GM23338 (cell line): ENCODE measurements around the gene TPCN2. TPM values are rescaled to one million over a fixed set of nuclear protein-coding genes. Genes with fewer than 3 reads are reported as not detected.

Experiments
- ATAC-seq: fragments of 200-7000 bp; cut with Tn5 transposase; 3 replicates; pipeline ENCODE4 v1.9.1; 2020
- DNase-seq: peaks from one replicate; pipeline ENCODE4 v3.0.0-alpha.2; 2015; ENCODE audit warnings: low spot score
- H2AFZ ChIP-seq: fragments of 200-600 bp; sonication (generic); 2 replicates; pipeline ENCODE4 v1.8.0; 2016; ENCODE audit warnings: antibody characterized with exemption, mild to moderate bottlenecking, moderate library complexity
- H3F3A ChIP-seq: fragments of 200-600 bp; sonication (generic); replicated peaks from 2 replicates; pipeline ENCODE4 v1.8.0; 2017; ENCODE audit warnings: antibody characterized with exemption, mixed run types, low read depth
- H3K27ac ChIP-seq: fragments of 200-600 bp; sonication (generic); 2 replicates; pipeline ENCODE4 v1.6.1; 2016; ENCODE audit warnings: low read depth
- H3K27me3 ChIP-seq: fragments of 200-600 bp; sonication (generic); 2 replicates; pipeline ENCODE4 v1.8.0; 2016; ENCODE audit warnings: mild to moderate bottlenecking, mixed run types, moderate library complexity; ENCODE audit not compliant: insufficient read depth
- H3K36me3 ChIP-seq: fragments of 200-600 bp; sonication (generic); 2 replicates; pipeline ENCODE4 v1.8.0; 2016; ENCODE audit warnings: mild to moderate bottlenecking; ENCODE audit not compliant: insufficient read depth
- H3K4me1 ChIP-seq: fragments of 200-600 bp; sonication (generic); 2 replicates; pipeline ENCODE4 v1.8.0; 2016; ENCODE audit warnings: mild to moderate bottlenecking, moderate library complexity; ENCODE audit not compliant: insufficient read depth
- H3K4me2 ChIP-seq: fragments of 200-600 bp; sonication (generic); 2 replicates; pipeline ENCODE4 v1.7.1; 2017; ENCODE audit warnings: mixed run types
- H3K4me3 ChIP-seq: fragments of 200-600 bp; sonication (generic); 2 replicates; pipeline ENCODE4 v1.6.1; 2016; ENCODE audit warnings: mixed run types
- H3K79me2 ChIP-seq: fragments of 200-600 bp; sonication (generic); replicated peaks from 2 replicates; pipeline ENCODE4 v1.8.0; 2017; ENCODE audit warnings: mild to moderate bottlenecking; ENCODE audit not compliant: insufficient read depth
- H3K9me2 ChIP-seq: fragments of 200-600 bp; sonication (generic); 2 replicates; pipeline ENCODE4 v1.8.0; 2017; ENCODE audit not compliant: insufficient read depth
- H4K20me1 ChIP-seq: fragments of 200-600 bp; sonication (generic); replicated peaks from 2 replicates; pipeline ENCODE4 v1.8.0; 2017; ENCODE audit warnings: mild to moderate bottlenecking; ENCODE audit not compliant: insufficient read depth
- H3K27ac Mint-ChIP-seq: 2 replicates; pipeline ENCODE4 v1.8.0; 2020; ENCODE audit warnings: inconsistent platforms, mild to moderate bottlenecking, moderate library complexity, mixed read lengths
- H3K27me3 Mint-ChIP-seq: 3 replicates; pipeline ENCODE4 v1.8.0; 2022; ENCODE audit warnings: low read depth, mild to moderate bottlenecking, moderate library complexity, mixed read lengths, inconsistent platforms; ENCODE audit not compliant: insufficient read depth, poor library complexity
- H3K36me3 Mint-ChIP-seq: 3 replicates; pipeline ENCODE4 v1.8.0; 2021; ENCODE audit warnings: low read depth, mild to moderate bottlenecking, inconsistent platforms, moderate library complexity, mixed read lengths
- H3K4me1 Mint-ChIP-seq: 3 replicates; pipeline ENCODE4 v1.8.0; 2020; ENCODE audit warnings: mild to moderate bottlenecking, inconsistent platforms, mixed read lengths
- H3K4me3 Mint-ChIP-seq: 3 replicates; pipeline ENCODE4 v1.8.0; 2021; ENCODE audit warnings: moderate library complexity, mild to moderate bottlenecking, inconsistent platforms, mixed read lengths
- H3K9me3 Mint-ChIP-seq: 3 replicates; pipeline ENCODE4 v1.8.0; 2020; ENCODE audit warnings: moderate library complexity, mild to moderate bottlenecking, inconsistent platforms, mixed read lengths
- CREB1 ChIP-seq: fragments of 250-450 bp; sonication (Bioruptor Pico); IDR thresholded peaks from 2 replicates; pipeline ENCODE4 v1.5.0; 2020; ENCODE audit warnings: low read depth, mild to moderate bottlenecking, moderate library complexity
- EZH2 ChIP-seq: fragments of 200-600 bp; sonication (generic); IDR thresholded peaks from one replicate; pipeline ENCODE4 v1.8.0; 2017; ENCODE audit warnings: antibody characterized with exemption, mild to moderate bottlenecking, low read depth; ENCODE audit not compliant: unreplicated experiment
- EZH2phosphoT487 ChIP-seq: fragments of 200-600 bp; sonication (generic); IDR thresholded peaks from one replicate; pipeline ENCODE4 v1.8.1; 2018; ENCODE audit warnings: antibody characterized with exemption; ENCODE audit not compliant: unreplicated experiment
- JUNB ChIP-seq: IDR thresholded peaks from one replicate; pipeline ENCODE4 v1.6.1; 2016; ENCODE audit warnings: antibody characterized with exemption; ENCODE audit not compliant: unreplicated experiment
- NANOG ChIP-seq: IDR thresholded peaks from 2 replicates; pipeline ENCODE4 v1.6.1; 2016; ENCODE audit warnings: antibody characterized with exemption, borderline replicate concordance
- POLR2AphosphoS5 ChIP-seq: IDR thresholded peaks from 2 replicates; pipeline ENCODE4 v1.6.1; 2016; ENCODE audit warnings: antibody characterized with exemption, low read depth
- STAT1 ChIP-seq: IDR thresholded peaks from one replicate; pipeline ENCODE4 v1.6.1; 2016; ENCODE audit warnings: antibody characterized with exemption; ENCODE audit not compliant: unreplicated experiment
- ZNF114 ChIP-seq: fragments of 250-450 bp; sonication (Bioruptor Pico); IDR thresholded peaks from 2 replicates; pipeline ENCODE4 v1.5.0; 2020; ENCODE audit warnings: mild to moderate bottlenecking, moderate library complexity
- ZNF331 ChIP-seq: fragments of 250-450 bp; sonication (Bioruptor Pico); IDR thresholded peaks from 2 replicates; pipeline ENCODE4 v1.5.0; 2020; ENCODE audit warnings: low read depth, mild to moderate bottlenecking, moderate library complexity
- polyA plus RNA-seq: library from polyadenylated mRNA; unstranded; fragments of >200 nt; fragmentation: Nextera tagmentation; extraction: Ambion mirVana; gene quantifications from 2 replicates; pipeline ENCODE4 v1.2.1, GENCODE V29; 2016
- total RNA-seq: library from RNA; depleted of rRNA; stranded (reverse); fragments of >200 nt; shearing (Covaris generic); gene quantifications from 2 replicates; pipeline ENCODE4 v1.2.3, GENCODE V29; 2014
- TF ChIP-seq, protein P1 (sequence below): IDR thresholded peaks from one replicate; pipeline ENCODE4 v1.6.1; 2018; ENCODE audit warnings: antibody characterized with exemption; ENCODE audit not compliant: unreplicated experiment
- TF ChIP-seq, protein P2 (sequence below): fragments of 250-450 bp; sonication (Bioruptor Pico); IDR thresholded peaks from 2 replicates; pipeline ENCODE4 v1.5.0; 2020; ENCODE audit warnings: mild to moderate bottlenecking, moderate library complexity
- TF ChIP-seq, protein P3 (sequence below), 2 experiments: fragments of 200-600 bp in 1 of 2; sonication (generic) in 1 of 2; conservative IDR thresholded peaks; 2 replicates each; pipeline versions ENCODE4 v1.5.1 to v1.6.1; 2016 to 2017; ENCODE audit warnings: antibody characterized with exemption in 2 of 2, low read depth in 2 of 2, mild to moderate bottlenecking in 2 of 2, moderate library complexity in 1 of 2
- TF ChIP-seq, protein P4 (sequence below): IDR thresholded peaks from 2 replicates; pipeline ENCODE4 v1.6.1; 2016; ENCODE audit warnings: antibody characterized with exemption

The TPCN2 gene
- total and polyA plus RNA-seq, 2 experiments from 2014 or later = 5.8 to 14.7 TPM

DNA sequence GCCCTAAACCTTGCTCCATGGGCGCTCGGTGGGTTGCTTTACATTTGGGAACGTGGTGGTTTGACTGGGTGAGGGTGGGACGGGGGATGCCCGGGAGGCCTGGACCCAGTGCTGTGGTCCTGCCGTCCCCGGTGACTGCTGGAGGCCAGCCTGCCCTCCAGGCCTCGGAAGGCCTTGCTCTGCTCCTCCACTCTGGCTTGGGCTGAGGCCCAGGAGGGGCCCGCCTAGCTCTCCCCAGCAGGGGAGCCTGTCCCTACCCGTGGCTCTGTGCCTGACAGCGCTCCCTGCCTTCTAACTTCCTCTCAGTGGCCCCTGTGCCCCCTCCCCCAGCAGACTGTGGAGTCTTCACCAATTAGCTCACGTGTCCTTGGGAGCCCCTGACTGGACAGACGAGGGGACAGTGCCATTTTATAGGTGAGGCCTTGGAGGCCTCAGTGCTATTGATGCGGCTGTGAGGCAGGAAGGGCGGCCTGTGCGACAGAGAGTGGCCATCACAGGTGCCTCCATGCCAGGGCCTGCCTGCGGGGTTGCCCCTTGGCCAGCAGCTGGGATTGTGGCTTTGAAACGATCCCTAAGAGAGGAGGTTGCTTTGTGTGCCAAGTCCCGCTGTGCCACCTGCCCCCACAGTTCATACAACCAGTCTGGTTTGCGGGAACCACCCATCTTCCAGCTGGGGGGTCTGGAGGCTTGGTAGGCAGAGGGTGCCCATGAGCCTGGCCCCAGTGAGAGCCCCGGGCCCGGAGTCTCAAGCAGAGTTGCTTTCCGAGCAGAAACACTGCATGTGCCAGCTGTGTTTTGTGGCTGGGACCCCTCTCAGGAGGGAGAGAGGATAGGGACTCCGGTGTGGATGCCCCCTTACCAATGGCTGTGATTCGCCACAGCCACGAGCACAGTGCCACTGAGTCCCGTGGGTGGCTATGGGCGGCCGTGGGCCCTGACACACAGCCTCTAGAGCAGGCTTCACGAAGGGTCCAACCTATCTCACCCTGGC lies 17.7 kb downstream of the TPCN2 start:
- Mint-ChIP-seq H3K36me3 (peaks cover 12% of the 10 kb centered on the region), H3K27me3 (peaks cover 4% of the 10 kb centered on the region), H3K4me1 (no peaks in the 10 kb centered on the region), H3K4me3 (no peak overlapping the region), H3K27ac (no peak overlapping the region), H3K9me3 (no peaks in the 10 kb centered on the region)
- H3K27me3 ChIP-seq = no peaks in the 10 kb centered on the region
- TF ChIP-seq ZNF114 = no peak
- TF ChIP-seq, protein P1, sequence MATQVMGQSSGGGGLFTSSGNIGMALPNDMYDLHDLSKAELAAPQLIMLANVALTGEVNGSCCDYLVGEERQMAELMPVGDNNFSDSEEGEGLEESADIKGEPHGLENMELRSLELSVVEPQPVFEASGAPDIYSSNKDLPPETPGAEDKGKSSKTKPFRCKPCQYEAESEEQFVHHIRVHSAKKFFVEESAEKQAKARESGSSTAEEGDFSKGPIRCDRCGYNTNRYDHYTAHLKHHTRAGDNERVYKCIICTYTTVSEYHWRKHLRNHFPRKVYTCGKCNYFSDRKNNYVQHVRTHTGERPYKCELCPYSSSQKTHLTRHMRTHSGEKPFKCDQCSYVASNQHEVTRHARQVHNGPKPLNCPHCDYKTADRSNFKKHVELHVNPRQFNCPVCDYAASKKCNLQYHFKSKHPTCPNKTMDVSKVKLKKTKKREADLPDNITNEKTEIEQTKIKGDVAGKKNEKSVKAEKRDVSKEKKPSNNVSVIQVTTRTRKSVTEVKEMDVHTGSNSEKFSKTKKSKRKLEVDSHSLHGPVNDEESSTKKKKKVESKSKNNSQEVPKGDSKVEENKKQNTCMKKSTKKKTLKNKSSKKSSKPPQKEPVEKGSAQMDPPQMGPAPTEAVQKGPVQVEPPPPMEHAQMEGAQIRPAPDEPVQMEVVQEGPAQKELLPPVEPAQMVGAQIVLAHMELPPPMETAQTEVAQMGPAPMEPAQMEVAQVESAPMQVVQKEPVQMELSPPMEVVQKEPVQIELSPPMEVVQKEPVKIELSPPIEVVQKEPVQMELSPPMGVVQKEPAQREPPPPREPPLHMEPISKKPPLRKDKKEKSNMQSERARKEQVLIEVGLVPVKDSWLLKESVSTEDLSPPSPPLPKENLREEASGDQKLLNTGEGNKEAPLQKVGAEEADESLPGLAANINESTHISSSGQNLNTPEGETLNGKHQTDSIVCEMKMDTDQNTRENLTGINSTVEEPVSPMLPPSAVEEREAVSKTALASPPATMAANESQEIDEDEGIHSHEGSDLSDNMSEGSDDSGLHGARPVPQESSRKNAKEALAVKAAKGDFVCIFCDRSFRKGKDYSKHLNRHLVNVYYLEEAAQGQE = no peak
- no peak for TF ChIP-seq JUNB
- TF ChIP-seq, protein P2, sequence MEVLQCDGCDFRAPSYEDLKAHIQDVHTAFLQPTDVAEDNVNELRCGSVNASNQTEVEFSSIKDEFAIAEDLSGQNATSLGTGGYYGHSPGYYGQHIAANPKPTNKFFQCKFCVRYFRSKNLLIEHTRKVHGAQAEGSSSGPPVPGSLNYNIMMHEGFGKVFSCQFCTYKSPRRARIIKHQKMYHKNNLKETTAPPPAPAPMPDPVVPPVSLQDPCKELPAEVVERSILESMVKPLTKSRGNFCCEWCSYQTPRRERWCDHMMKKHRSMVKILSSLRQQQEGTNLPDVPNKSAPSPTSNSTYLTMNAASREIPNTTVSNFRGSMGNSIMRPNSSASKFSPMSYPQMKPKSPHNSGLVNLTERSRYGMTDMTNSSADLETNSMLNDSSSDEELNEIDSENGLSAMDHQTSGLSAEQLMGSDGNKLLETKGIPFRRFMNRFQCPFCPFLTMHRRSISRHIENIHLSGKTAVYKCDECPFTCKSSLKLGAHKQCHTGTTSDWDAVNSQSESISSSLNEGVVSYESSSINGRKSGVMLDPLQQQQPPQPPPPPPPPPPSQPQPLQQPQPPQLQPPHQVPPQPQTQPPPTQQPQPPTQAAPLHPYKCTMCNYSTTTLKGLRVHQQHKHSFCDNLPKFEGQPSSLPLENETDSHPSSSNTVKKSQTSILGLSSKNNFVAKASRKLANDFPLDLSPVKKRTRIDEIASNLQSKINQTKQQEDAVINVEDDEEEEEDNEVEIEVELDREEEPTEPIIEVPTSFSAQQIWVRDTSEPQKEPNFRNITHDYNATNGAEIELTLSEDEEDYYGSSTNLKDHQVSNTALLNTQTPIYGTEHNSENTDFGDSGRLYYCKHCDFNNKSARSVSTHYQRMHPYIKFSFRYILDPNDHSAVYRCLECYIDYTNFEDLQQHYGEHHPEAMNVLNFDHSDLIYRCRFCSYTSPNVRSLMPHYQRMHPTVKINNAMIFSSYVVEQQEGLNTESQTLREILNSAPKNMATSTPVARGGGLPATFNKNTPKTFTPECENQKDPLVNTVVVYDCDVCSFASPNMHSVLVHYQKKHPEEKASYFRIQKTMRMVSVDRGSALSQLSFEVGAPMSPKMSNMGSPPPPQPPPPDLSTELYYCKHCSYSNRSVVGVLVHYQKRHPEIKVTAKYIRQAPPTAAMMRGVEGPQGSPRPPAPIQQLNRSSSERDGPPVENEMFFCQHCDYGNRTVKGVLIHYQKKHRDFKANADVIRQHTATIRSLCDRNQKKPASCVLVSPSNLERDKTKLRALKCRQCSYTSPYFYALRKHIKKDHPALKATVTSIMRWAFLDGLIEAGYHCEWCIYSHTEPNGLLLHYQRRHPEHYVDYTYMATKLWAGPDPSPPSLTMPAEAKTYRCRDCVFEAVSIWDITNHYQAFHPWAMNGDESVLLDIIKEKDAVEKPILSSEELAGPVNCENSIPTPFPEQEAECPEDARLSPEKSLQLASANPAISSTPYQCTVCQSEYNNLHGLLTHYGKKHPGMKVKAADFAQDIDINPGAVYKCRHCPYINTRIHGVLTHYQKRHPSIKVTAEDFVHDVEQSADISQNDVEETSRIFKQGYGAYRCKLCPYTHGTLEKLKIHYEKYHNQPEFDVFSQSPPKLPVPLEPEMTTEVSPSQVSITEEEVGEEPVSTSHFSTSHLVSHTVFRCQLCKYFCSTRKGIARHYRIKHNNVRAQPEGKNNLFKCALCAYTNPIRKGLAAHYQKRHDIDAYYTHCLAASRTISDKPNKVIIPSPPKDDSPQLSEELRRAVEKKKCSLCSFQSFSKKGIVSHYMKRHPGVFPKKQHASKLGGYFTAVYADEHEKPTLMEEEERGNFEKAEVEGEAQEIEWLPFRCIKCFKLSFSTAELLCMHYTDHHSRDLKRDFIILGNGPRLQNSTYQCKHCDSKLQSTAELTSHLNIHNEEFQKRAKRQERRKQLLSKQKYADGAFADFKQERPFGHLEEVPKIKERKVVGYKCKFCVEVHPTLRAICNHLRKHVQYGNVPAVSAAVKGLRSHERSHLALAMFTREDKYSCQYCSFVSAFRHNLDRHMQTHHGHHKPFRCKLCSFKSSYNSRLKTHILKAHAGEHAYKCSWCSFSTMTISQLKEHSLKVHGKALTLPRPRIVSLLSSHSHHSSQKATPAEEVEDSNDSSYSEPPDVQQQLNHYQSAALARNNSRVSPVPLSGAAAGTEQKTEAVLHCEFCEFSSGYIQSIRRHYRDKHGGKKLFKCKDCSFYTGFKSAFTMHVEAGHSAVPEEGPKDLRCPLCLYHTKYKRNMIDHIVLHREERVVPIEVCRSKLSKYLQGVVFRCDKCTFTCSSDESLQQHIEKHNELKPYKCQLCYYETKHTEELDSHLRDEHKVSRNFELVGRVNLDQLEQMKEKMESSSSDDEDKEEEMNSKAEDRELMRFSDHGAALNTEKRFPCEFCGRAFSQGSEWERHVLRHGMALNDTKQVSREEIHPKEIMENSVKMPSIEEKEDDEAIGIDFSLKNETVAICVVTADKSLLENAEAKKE = no peak
- no peak for TF ChIP-seq EZH2phosphoT487
- TF ChIP-seq POLR2AphosphoS5 = no peak
- no peak for TF ChIP-seq STAT1
- TF ChIP-seq CREB1 (CRISPR knock-in tag) = no peak
- TF ChIP-seq EZH2 = no peak
- TF ChIP-seq NANOG = no peak
- TF ChIP-seq, protein P3, sequence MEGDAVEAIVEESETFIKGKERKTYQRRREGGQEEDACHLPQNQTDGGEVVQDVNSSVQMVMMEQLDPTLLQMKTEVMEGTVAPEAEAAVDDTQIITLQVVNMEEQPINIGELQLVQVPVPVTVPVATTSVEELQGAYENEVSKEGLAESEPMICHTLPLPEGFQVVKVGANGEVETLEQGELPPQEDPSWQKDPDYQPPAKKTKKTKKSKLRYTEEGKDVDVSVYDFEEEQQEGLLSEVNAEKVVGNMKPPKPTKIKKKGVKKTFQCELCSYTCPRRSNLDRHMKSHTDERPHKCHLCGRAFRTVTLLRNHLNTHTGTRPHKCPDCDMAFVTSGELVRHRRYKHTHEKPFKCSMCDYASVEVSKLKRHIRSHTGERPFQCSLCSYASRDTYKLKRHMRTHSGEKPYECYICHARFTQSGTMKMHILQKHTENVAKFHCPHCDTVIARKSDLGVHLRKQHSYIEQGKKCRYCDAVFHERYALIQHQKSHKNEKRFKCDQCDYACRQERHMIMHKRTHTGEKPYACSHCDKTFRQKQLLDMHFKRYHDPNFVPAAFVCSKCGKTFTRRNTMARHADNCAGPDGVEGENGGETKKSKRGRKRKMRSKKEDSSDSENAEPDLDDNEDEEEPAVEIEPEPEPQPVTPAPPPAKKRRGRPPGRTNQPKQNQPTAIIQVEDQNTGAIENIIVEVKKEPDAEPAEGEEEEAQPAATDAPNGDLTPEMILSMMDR (conservative IDR thresholded peaks at IDR 0.05; ENCODE audit: low read depth in 2 of 2) = no peak
- TF ChIP-seq, protein P4, sequence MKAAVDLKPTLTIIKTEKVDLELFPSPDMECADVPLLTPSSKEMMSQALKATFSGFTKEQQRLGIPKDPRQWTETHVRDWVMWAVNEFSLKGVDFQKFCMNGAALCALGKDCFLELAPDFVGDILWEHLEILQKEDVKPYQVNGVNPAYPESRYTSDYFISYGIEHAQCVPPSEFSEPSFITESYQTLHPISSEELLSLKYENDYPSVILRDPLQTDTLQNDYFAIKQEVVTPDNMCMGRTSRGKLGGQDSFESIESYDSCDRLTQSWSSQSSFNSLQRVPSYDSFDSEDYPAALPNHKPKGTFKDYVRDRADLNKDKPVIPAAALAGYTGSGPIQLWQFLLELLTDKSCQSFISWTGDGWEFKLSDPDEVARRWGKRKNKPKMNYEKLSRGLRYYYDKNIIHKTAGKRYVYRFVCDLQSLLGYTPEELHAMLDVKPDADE = no peak
- TF ChIP-seq ZNF331 (CRISPR knock-in tag) = no peak
- H3K4me1 ChIP-seq = no peaks in the 10 kb centered on the region
- ATAC-seq (peak; percentile 59), DNase-seq (no peak)
- no peak overlapping the region for H3K27ac ChIP-seq
- H3F3A ChIP-seq = no peaks in the 10 kb centered on the region
- no peak overlapping the region for H2AFZ ChIP-seq
- no peaks in the 10 kb centered on the region for H3K79me2 ChIP-seq
- H3K9me2 ChIP-seq = no peaks in the 10 kb centered on the region
- no peaks in the 10 kb centered on the region; the same call in 1 of the 2 replicates for H4K20me1 ChIP-seq
- no peak overlapping the region for H3K4me2 ChIP-seq
- no peak overlapping the region for H3K4me3 ChIP-seq
- H3K36me3 ChIP-seq = no peaks in the 10 kb centered on the region
